Measurements from ENCODE around the gene SBK1.

DNA sequence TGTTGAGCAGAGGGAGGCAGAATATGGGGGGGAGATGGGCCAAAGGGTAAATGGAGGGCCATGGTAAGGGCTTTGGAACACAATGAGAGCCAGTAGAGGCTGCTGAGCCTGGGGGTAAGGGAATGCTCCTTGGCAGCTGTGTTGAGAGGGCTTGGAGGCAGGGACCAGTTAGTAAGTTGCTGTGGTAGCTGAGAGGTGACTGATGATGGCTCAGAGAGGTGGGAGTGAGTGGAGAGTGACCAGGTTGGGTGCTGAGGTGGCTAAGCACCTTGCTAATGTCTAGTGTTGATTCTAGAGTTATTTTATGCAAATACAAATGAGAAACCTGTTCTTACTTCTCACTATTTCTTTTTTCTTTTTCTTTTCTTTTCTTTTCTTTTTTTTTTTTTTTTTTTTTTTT, 10.8 kb downstream of the SBK1 start:
- TF ChIP-seq, protein P1, sequence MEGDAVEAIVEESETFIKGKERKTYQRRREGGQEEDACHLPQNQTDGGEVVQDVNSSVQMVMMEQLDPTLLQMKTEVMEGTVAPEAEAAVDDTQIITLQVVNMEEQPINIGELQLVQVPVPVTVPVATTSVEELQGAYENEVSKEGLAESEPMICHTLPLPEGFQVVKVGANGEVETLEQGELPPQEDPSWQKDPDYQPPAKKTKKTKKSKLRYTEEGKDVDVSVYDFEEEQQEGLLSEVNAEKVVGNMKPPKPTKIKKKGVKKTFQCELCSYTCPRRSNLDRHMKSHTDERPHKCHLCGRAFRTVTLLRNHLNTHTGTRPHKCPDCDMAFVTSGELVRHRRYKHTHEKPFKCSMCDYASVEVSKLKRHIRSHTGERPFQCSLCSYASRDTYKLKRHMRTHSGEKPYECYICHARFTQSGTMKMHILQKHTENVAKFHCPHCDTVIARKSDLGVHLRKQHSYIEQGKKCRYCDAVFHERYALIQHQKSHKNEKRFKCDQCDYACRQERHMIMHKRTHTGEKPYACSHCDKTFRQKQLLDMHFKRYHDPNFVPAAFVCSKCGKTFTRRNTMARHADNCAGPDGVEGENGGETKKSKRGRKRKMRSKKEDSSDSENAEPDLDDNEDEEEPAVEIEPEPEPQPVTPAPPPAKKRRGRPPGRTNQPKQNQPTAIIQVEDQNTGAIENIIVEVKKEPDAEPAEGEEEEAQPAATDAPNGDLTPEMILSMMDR (IDR thresholded peaks at IDR 0.05), result no peak
- TF ChIP-seq POLR2A (IDR thresholded peaks at IDR 0.05), result no peak
- TF ChIP-seq POLR2AphosphoS5 (IDR thresholded peaks at IDR 0.05), result no peak
- no peak for TF ChIP-seq EP300 (IDR thresholded peaks at IDR 0.05)

Data from stomach (tissue), 4 donors.